Stimulated activated CD4-positive, alpha-beta T cell treated with anti-CD3 and anti-CD28 coated beads, Interleukin-4, amount 100 ng/mL, for 48 hours (primary cell): Measurements from ENCODE around the gene SCAMP1.

Experiments used
- DNase-seq, 2 donors: peaks; one replicate each; pipeline ENCODE4 v3.0.0-alpha.2; 2020; ENCODE audit warnings: low read depth in 2 of 2

SCAMP1 gene

DNA sequence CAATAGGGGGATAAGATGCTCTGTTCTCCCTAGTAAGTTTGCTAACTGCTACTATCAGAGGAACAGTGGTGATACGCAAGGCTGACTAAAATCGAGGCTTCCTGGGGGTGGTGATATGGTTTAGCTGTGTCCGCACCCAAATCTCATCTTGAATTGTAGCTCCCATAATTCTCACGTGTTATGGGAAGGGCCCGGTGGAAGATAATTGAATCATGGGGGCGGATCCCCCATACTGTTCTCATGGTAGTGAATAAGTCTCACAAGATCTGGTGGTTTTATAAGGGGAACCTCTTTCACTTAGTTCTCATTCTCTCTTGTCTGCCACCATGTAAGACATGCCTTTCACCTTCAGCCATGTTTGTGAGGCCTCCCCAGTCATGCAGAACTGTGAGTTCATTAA lies 153.0 kb downstream of the SCAMP1 start:
- DNase-seq, result no peak

- no peak for DNase-seq
These were observed 154.3 kb downstream of the SCAMP1 start for GRCh38 chr5:78514427-78515330.

GRCh38 chr5:78515670-78516069 lies 155.3 kb downstream of the SCAMP1 start:
- no peak for DNase-seq

GRCh38 chr5:78518365-78519197 lies 158.2 kb downstream of the SCAMP1 start:
- DNase-seq, result no peak

DNA sequence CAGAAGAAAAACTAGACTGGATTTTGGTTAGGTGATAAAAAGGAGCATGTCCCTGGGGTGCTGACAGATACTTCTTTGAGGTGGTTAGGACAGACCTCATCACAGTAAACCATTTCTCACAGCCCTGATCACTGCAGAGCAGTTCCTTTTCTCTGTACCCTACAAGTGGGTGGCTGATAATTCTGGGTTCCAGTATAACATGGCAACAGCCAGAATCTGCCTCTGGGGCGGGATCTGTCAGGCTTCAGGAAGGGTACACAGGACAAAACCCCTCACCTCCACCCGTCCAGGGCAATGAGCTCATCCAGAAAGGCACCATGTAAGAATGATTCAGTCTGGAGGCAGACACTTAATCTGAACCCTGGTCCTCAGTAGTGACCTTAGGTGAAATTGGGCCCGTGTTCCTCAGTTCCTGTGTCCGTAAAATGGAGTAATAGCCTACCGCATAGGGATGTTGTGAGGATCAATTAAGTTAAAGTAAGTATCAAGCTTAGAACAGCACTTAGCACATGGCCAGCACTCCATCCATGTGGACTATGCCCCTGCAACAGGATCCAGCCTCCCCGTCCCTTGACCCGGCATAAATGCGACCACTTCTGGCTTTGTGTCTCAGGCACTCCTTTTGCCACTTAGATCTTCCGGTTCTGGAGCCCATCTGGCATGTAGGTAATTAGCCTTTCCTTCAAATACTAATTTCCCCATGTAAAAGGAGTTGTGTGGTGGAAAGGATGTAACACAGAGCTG lies 159.0 kb downstream of the SCAMP1 start:
- no peak for DNase-seq

DNA sequence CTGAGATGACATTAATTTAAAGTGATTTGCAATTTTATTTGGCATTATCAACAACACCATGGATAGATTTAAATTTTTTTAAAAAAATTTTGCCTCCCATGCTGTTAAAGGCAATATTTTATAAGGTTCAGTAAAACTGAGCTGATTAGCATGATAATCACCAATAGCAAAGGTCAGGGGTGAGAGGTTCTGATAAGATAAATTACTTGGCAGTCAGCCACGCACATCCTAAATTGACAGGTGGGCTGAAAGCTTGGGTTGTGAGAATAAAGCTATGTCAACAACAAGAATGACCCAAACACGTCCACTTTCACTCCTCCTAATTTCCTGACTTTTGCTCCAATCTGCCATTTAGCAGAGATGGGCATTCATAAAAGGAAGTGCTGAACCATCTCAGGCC lies 161.0 kb downstream of the SCAMP1 start:
- DNase-seq, result no peak

DNA sequence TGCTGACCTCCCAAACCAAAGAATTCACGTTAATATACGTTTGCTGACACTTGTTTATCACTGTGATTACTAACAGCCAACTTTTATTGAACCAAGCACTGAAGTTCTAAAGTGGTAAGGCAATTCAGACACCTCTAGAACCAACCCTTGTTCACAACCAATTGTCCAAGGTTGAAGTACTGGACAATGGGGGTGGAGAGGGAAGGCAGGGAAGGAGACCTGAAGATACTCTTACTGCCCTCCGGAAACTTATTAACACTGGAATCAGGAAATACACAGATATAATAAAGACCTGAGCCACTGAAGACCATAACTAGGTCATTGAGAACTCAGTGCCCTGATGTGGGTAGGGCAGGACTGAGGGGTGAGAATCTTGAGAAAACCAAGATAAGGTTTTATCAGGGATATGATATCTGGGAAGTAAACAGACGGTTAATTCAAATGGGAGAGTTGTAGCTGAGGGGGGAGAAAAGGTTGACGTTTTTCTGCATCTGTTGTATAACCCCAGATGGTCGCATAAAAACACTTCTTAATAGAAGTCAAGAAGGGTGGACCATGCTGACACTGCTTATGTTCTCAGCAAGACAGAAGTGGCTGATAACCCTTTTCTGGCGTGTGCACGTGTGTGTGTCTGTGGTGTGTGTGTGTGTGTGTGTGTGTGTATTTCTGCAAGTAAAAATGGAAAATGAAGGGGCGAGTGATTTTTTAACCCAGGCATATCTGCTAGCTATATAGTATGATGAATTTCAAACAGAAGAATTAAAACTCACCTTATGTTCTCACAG lies 162.3 kb downstream of the SCAMP1 start:
- DNase-seq, result no peak

DNA sequence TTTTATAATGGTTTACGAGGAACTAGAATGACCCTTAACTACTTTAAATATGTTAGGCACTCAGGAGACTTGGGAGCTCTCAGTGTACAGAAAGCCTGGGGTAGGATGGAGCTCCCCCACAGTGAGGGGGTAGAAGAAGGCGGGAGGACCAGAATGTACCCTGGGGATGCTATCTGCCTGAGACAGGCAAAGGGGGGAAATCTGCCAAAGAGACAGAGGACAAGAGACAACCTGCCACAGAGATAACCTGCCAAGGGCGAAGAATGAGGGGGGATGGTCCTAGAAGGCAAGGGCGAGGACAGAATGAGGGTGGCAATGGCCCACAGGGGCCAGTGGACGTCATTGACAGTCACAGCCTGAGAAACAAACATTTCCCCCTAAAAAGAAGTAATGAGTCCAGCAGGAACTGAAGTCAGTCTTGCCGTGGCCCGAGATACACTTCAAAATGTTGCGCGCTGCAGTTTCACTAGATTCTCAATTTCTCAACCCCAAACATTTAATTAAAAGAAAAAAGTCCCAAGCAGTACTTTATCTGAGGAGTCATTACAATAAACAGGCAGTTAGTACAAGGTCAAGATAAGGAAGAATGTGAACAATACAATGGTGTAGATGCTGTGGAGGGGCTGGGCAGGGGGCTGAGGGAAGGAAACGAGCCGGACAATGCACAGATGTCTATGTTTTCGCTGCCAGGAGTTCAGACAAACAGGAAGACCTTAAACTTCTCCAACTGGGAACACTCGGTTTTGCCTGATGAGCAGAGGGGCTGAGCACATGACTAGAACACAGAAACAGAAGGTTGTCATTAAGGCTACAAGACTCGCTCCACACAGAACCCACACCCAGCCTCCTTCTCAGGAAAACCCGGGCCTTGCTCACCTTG lies 163.1 kb downstream of the SCAMP1 start:
- no peak for DNase-seq

GRCh38 chr5:78526049-78526525 lies 165.7 kb downstream of the SCAMP1 start:
- no peak for DNase-seq

DNA sequence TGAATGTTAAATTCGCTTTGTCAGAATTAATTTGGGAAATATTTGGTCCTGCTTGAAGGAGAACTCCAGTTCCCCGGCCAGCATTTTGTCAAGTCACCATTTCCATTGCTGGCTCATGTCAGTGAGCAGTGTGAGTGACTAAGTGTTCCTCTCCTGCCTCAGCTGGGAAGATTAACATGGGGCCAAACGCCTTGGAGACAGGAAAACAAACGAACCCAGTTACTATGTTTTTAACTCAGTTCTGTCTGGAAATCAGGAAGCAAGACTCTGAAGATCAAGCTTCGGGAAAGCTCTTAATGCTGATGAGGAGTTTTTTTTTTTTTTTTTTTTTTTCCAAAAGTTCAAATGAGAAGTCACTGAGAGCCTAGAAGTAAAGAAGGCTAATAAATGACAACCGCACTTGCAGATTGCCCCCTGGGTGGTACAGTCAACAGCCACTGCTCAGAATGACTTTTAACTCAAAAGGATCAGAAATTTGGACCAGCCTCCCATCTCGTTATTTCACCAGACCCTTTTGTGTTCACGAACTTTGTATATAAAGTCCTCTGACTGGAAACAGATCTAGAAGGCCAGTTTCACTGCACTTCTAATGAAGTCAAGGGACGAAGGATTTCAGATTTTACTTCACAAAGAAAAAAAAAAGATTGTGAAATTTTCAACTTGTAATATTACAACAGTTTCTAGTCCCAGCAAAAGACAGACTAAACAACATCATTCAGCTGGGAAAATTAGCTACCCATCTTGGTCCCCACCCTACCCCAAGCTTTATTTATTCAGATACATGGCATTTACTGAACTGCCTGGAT lies 166.8 kb downstream of the SCAMP1 start:
- no peak for DNase-seq

- no peak for DNase-seq
These were observed 167.5 kb downstream of the SCAMP1 start for GRCh38 chr5:78527925-78528324.
